Testis (tissue), 2 donors: ENCODE data around the gene NNAT.

ENCODE experiments used
- POLR2A ChIP-seq: fragments of 450-650 bp; IDR thresholded peaks from one replicate; pipeline ENCODE4 v1.6.1; 2017; ENCODE audit warnings: antibody characterized with exemption, mild to moderate bottlenecking, moderate library complexity
- TF ChIP-seq, protein P1 (sequence below), 3 experiments: fragments of 450-650 bp in 2 of 3; fragments of 200-600 bp in 1 of 3; sonication (generic) in 1 of 3; IDR thresholded peaks; one replicate each; pipeline ENCODE4 v1.5.1; 2016 to 2019; ENCODE audit warnings: antibody characterized with exemption in 3 of 3, mild to moderate bottlenecking in 2 of 3, moderate library complexity in 1 of 3

GRCh38 chr20:37490663-37491350 lies 30.2 kb upstream of the NNAT start:
- TF ChIP-seq POLR2A: no peak
- TF ChIP-seq, protein P1, sequence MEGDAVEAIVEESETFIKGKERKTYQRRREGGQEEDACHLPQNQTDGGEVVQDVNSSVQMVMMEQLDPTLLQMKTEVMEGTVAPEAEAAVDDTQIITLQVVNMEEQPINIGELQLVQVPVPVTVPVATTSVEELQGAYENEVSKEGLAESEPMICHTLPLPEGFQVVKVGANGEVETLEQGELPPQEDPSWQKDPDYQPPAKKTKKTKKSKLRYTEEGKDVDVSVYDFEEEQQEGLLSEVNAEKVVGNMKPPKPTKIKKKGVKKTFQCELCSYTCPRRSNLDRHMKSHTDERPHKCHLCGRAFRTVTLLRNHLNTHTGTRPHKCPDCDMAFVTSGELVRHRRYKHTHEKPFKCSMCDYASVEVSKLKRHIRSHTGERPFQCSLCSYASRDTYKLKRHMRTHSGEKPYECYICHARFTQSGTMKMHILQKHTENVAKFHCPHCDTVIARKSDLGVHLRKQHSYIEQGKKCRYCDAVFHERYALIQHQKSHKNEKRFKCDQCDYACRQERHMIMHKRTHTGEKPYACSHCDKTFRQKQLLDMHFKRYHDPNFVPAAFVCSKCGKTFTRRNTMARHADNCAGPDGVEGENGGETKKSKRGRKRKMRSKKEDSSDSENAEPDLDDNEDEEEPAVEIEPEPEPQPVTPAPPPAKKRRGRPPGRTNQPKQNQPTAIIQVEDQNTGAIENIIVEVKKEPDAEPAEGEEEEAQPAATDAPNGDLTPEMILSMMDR (IDR thresholded peaks at IDR 0.05): no peak
